MCF 10A (cell line): ENCODE data around the gene SLC2A4. TPM values are rescaled to one million over a fixed set of nuclear protein-coding genes. Genes with fewer than 3 reads are reported as not detected.

ENCODE experiments used
- BruUV-seq: library from RNA; stranded (reverse); fragments of 400-500 nt; replicated peaks from 2 replicates; lab custom pipeline; 2021; lab: Mats Ljungman, UMichigan
- CTCF ChIA-PET: fragments of 300-600 bp; sonication (Branson Sonifier 250); formaldehyde crosslinking; extraction: SDS; loops from one replicate; lab custom pipeline; 2021; ENCODE audit warnings: antibody characterized with exemption, inconsistent platforms; lab: Yijun Ruan, JAX
- POLR2A ChIA-PET: fragments of 300-600, 350-650 bp; sonication (Branson Sonifier 250); formaldehyde crosslinking; extraction: SDS; loops from one replicate; lab custom pipeline; 2020; ENCODE audit warnings: antibody characterized with exemption, inconsistent platforms; lab: Yijun Ruan, JAX
- DNase-seq: peaks from one replicate; pipeline ENCODE4 v3.0.0-alpha.2; 2018; ENCODE audit not compliant: unreplicated experiment
- H3K27ac Mint-ChIP-seq: one replicate; pipeline ENCODE4 v1.8.0; 2022; ENCODE audit warnings: mild to moderate bottlenecking, low read depth, mixed read lengths; ENCODE audit not compliant: unreplicated experiment
- H3K27me3 Mint-ChIP-seq: one replicate; pipeline ENCODE4 v1.8.0; 2022; ENCODE audit warnings: mixed read lengths; ENCODE audit not compliant: insufficient read depth, unreplicated experiment
- H3K36me3 Mint-ChIP-seq: one replicate; pipeline ENCODE4 v1.8.0; 2022; ENCODE audit warnings: mild to moderate bottlenecking, moderate library complexity, mixed read lengths; ENCODE audit not compliant: insufficient read depth, unreplicated experiment
- H3K4me1 Mint-ChIP-seq: one replicate; pipeline ENCODE4 v1.8.0; 2022; ENCODE audit warnings: mixed read lengths; ENCODE audit not compliant: insufficient read depth, unreplicated experiment
- H3K4me3 Mint-ChIP-seq: one replicate; pipeline ENCODE4 v1.8.0; 2022; ENCODE audit warnings: mild to moderate bottlenecking, moderate library complexity, mixed read lengths; ENCODE audit not compliant: unreplicated experiment
- H3K9me3 Mint-ChIP-seq: one replicate; pipeline ENCODE4 v1.8.0; 2022; ENCODE audit warnings: mixed read lengths; ENCODE audit not compliant: unreplicated experiment
- CTCF ChIP-seq: fragments of 200-600 bp; IDR thresholded peaks from one replicate; pipeline ENCODE4 v1.8.0; 2022; ENCODE audit warnings: antibody characterized with exemption, mild to moderate bottlenecking; ENCODE audit not compliant: unreplicated experiment
- intact Hi-C: fragments of 100-400 bp; cut with micrococcal nuclease; formaldehyde crosslinking; loops from 2 replicates; pipeline ENCODE4 v1.14.1; 2022
- total RNA-seq: library from RNA; stranded (reverse); gene quantifications from 2 replicates; pipeline ENCODE4 v1.2.3, GENCODE V29; 2022

Gene SLC2A4
- total RNA-seq, 1 experiment from 2014 or later = not detected

- CTCF ChIA-PET = interaction anchor here (0.6 to 1.7 kb wide), 6 partner anchors 10 to 311 kb away, joined by 3 to 4 read pairs (median 3); no protein-coding TSS in a partner anchor
- peaks cover 47% of the 10 kb centered on the region for H3K4me1 Mint-ChIP-seq
- peak within 1 kb of the TSS; percentile 100 for H3K4me3 Mint-ChIP-seq
- intact Hi-C loops = no loop called here
- peak within 1 kb of the TSS; percentile 91 for H3K27ac Mint-ChIP-seq
- no peaks in the 10 kb centered on the region for H3K9me3 Mint-ChIP-seq
- BruUV-seq = no TSS peak
- no peak for TF ChIP-seq CTCF
- peaks cover 89% of the 10 kb centered on the region for H3K36me3 Mint-ChIP-seq
- peak; percentile 99 for DNase-seq
- POLR2A ChIA-PET = interaction anchor here (0.6 to 14.3 kb wide), 16 partner anchors 8 to 448 kb away, joined by 3 to 278 read pairs (median 6); partner anchors contain the start of genes ACADVL, CTDNEP1, DLG4 and ELP5
- H3K27me3 Mint-ChIP-seq = no peaks in the 10 kb centered on the region
Measured at GRCh38 chr17:7239091-7240027, 42.2 kb upstream of the SLC2A4 start, which contains the start of gene PHF23. TSS of gene PHF23 (minus strand) at chr17:7239457. CDS start at chr17:7239279, 178 bp downstream.

- intact Hi-C loops = no loop called here
- CTCF ChIA-PET = interaction anchor here (1.7 kb wide), 1 partner anchor 9 kb away, joined by 4 read pairs; no protein-coding TSS in a partner anchor
- no peak for DNase-seq
- peaks cover 46% of the 10 kb centered on the region for H3K4me1 Mint-ChIP-seq
- no peak overlapping the region for H3K27ac Mint-ChIP-seq
- no peaks in the 10 kb centered on the region for H3K9me3 Mint-ChIP-seq
- TSS peak; percentile 62 for BruUV-seq
- H3K27me3 Mint-ChIP-seq = no peaks in the 10 kb centered on the region
- no peak for TF ChIP-seq CTCF
- H3K36me3 Mint-ChIP-seq = peaks cover 89% of the 10 kb centered on the region
- POLR2A ChIA-PET = interaction anchor here (0.7 to 14.3 kb wide), 10 partner anchors 9 to 447 kb away, joined by 3 to 278 read pairs (median 8); partner anchors contain the start of genes ACADVL, CTDNEP1, DLG4 and ELP5
- H3K4me3 Mint-ChIP-seq = peak overlapping the region; percentile 100
Measured at GRCh38 chr17:7240375-7240774, 41.1 kb upstream of the SLC2A4 start.

- H3K27ac Mint-ChIP-seq = peak overlapping the region; percentile 99
- H3K27me3 Mint-ChIP-seq = no peaks in the 10 kb centered on the region
- H3K4me1 Mint-ChIP-seq = peaks cover 38% of the 10 kb centered on the region
- H3K36me3 Mint-ChIP-seq = peaks cover 90% of the 10 kb centered on the region
- ChIA-PET POLR2A (interaction anchor here (0.6 to 14.3 kb wide), 16 partner anchors 7 to 446 kb away, joined by 3 to 278 read pairs (median 12); partner anchors contain the start of genes ACADVL, CTDNEP1, DLG4 and DVL2), CTCF (interaction anchor here (0.7 to 1.9 kb wide), 6 partner anchors 9 to 447 kb away, joined by 3 to 9 read pairs (median 3); partner anchors contain the start of gene TP53)
- no peaks in the 10 kb centered on the region for H3K9me3 Mint-ChIP-seq
- intact Hi-C loops = no loop called here
- no peak for DNase-seq
- no peak for TF ChIP-seq CTCF
- no TSS peak for BruUV-seq
- H3K4me3 Mint-ChIP-seq = peak overlapping the region; percentile 100
Measured at GRCh38 chr17:7241090-7241733, 40.3 kb upstream of the SLC2A4 start.
